ENCODE measurements around the gene F12. TPM values are rescaled to one million over a fixed set of nuclear protein-coding genes. Genes with fewer than 3 reads are reported as not detected.

F12 gene
- total RNA-seq, 1 experiment from 2014 or later = 13.4 TPM

DNA sequence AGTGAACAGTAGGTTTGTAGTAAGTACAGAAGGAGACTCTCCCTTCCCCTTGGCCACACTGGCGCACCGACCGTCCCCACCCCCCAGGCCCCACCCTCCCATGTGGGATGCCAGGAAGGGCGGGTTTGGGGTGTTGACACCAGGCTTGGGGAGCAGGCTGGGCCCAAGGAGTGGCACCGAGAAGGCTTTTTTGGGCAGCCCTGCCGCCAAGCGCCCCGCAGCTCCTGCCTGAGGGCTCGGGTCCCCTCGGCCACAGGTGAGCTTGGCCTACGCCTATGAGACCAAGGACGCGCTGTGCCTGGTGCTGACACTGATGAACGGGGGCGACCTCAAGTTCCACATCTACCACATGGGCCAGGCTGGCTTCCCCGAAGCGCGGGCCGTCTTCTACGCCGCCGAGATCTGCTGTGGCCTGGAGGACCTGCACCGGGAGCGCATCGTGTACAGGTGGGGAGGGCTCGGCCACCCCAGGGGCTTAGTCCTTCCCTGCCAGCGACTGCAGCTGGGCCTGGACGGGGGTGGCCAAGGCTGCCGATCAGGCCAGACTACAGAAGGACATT is 24.4 kb upstream of the F12 start:
- Histone ChIP-seq H3K27ac (ENCODE audit: low read length) (no peak overlapping the region), H3K9me3 (ENCODE audit: control insufficient read depth, insufficient read depth, low read depth, low read length) (no peaks in the 10 kb centered on the region), H3K27me3 (ENCODE audit: control insufficient read depth, insufficient read depth, low read length) (no peaks in the 10 kb centered on the region), H3K36me3 (ENCODE audit: control insufficient read depth, insufficient read depth, low read length) (no peaks in the 10 kb centered on the region; the same call in 1 of the 2 replicates), H3K4me3 (ENCODE audit: low read depth in 2 of 2, low read length in 2 of 2) (no peak overlapping the region), H3K4me1 (ENCODE audit: control insufficient read depth, insufficient read depth, low read length) (no peaks in the 10 kb centered on the region)
- TF ChIP-seq, protein P1, sequence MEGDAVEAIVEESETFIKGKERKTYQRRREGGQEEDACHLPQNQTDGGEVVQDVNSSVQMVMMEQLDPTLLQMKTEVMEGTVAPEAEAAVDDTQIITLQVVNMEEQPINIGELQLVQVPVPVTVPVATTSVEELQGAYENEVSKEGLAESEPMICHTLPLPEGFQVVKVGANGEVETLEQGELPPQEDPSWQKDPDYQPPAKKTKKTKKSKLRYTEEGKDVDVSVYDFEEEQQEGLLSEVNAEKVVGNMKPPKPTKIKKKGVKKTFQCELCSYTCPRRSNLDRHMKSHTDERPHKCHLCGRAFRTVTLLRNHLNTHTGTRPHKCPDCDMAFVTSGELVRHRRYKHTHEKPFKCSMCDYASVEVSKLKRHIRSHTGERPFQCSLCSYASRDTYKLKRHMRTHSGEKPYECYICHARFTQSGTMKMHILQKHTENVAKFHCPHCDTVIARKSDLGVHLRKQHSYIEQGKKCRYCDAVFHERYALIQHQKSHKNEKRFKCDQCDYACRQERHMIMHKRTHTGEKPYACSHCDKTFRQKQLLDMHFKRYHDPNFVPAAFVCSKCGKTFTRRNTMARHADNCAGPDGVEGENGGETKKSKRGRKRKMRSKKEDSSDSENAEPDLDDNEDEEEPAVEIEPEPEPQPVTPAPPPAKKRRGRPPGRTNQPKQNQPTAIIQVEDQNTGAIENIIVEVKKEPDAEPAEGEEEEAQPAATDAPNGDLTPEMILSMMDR (IDR thresholded peaks at IDR 0.05) = no peak
- TF ChIP-seq SIN3A (IDR thresholded peaks at IDR 0.05; ENCODE audit: borderline replicate concordance, insufficient read depth, low read depth, low read length) (no peak), TCF7L2 (IDR thresholded peaks at IDR 0.05; ENCODE audit: low read depth, low read length) (no peak), POLR2AphosphoS5 (IDR thresholded peaks at IDR 0.05; ENCODE audit: low read depth, low read length) (no peak)
- TF ChIP-seq, protein P2, sequence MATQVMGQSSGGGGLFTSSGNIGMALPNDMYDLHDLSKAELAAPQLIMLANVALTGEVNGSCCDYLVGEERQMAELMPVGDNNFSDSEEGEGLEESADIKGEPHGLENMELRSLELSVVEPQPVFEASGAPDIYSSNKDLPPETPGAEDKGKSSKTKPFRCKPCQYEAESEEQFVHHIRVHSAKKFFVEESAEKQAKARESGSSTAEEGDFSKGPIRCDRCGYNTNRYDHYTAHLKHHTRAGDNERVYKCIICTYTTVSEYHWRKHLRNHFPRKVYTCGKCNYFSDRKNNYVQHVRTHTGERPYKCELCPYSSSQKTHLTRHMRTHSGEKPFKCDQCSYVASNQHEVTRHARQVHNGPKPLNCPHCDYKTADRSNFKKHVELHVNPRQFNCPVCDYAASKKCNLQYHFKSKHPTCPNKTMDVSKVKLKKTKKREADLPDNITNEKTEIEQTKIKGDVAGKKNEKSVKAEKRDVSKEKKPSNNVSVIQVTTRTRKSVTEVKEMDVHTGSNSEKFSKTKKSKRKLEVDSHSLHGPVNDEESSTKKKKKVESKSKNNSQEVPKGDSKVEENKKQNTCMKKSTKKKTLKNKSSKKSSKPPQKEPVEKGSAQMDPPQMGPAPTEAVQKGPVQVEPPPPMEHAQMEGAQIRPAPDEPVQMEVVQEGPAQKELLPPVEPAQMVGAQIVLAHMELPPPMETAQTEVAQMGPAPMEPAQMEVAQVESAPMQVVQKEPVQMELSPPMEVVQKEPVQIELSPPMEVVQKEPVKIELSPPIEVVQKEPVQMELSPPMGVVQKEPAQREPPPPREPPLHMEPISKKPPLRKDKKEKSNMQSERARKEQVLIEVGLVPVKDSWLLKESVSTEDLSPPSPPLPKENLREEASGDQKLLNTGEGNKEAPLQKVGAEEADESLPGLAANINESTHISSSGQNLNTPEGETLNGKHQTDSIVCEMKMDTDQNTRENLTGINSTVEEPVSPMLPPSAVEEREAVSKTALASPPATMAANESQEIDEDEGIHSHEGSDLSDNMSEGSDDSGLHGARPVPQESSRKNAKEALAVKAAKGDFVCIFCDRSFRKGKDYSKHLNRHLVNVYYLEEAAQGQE (IDR thresholded peaks at IDR 0.05; ENCODE audit: insufficient read depth in 1 of 2, low read depth in 2 of 2, low read length in 1 of 2) = no peak
- ATAC-seq (no peak), DNase-seq (ENCODE audit: low read depth, low spot score) (no peak)
- ChIA-PET POLR2A (no interaction called here), CTCF (no interaction called here)
- intact Hi-C loops (cut with micrococcal nuclease; ENCODE audit: unreplicated experiment) = no loop called here
- BruUV-seq (replicated peaks) = no TSS peak
- in situ Hi-C loops (cut with HindIII; ENCODE audit: low pct_unique_long_range_greater_than_20kb, low sequenced_read_pairs) = no loop called here

DNA sequence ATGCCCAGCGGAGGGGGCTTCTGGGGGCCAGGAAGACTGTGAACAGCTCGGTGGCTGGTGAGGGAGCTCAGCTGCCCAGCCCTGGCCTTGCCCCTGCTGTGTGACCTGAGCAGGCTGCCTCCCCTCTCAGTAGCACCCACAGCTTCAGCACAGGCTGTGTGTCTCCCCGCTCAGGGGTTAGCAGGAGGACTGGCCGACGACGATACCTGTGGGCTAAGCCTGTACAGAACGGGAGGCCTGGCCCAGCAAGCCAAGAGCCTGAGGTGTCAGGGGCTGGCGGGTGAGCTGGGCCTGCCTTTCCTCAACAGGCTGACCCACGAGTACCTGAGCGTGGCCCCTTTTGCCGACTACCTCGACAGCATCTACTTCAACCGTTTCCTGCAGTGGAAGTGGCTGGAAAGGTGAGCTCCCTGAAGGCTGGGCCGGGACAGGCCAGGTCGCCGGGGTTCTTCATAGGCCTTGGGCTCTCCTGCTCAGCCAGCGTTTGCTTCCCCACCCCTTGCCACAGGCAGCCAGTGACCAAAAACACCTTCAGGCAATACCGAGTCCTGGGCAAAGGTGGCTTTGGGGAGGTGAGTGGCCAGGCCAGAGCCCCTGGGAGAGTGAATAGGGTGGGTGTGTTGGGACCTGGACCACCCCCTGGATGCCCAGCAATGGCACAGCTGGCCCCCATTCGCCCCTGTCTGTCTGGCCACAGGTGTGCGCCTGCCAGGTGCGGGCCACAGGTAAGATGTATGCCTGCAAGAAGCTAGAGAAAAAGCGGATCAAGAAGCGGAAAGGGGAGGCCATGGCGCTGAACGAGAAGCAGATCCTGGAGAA is 23.7 kb upstream of the F12 start:
- POLR2A ChIA-PET = no interaction called here
- BruUV-seq (replicated peaks) = no TSS peak
- H3K36me3 ChIP-seq (ENCODE audit: control insufficient read depth, insufficient read depth, low read length) = no peaks in the 10 kb centered on the region; the same call in 1 of the 2 replicates

More for the DNA sequence above, 23.7 kb upstream of the F12 start:
- Histone ChIP-seq H3K4me1 (ENCODE audit: control insufficient read depth, insufficient read depth, low read length) (peaks cover 1% of the 10 kb centered on the region; the same call in 1 of the 2 replicates), H3K27ac (ENCODE audit: low read length) (no peak overlapping the region), H3K27me3 (ENCODE audit: control insufficient read depth, insufficient read depth, low read length) (no peaks in the 10 kb centered on the region), H3K9me3 (ENCODE audit: control insufficient read depth, insufficient read depth, low read depth, low read length) (no peaks in the 10 kb centered on the region), H3K4me3 (ENCODE audit: low read depth in 2 of 2, low read length in 2 of 2) (no peak overlapping the region)
- ATAC-seq = no peak
- in situ Hi-C loops (cut with HindIII; ENCODE audit: low pct_unique_long_range_greater_than_20kb, low sequenced_read_pairs) (no loop called here), intact Hi-C loops (cut with micrococcal nuclease; ENCODE audit: unreplicated experiment) (no loop called here)
- no peak for DNase-seq (ENCODE audit: low read depth, low spot score)
- TF ChIP-seq TCF7L2 (IDR thresholded peaks at IDR 0.05; ENCODE audit: low read depth, low read length) (no peak), SIN3A (IDR thresholded peaks at IDR 0.05; ENCODE audit: borderline replicate concordance, insufficient read depth, low read depth, low read length) (no peak), POLR2AphosphoS5 (IDR thresholded peaks at IDR 0.05; ENCODE audit: low read depth, low read length) (no peak)
- TF ChIP-seq, protein P1 (IDR thresholded peaks at IDR 0.05) = no peak
- TF ChIP-seq, protein P2 (IDR thresholded peaks at IDR 0.05; ENCODE audit: insufficient read depth in 1 of 2, low read depth in 2 of 2, low read length in 1 of 2) = no peak
- CTCF ChIA-PET = no interaction called here

All from Panc1 (cell line).